Panc1 (cell line): ENCODE data around the gene PRKG1. TPM values are rescaled to one million over a fixed set of nuclear protein-coding genes. Genes with fewer than 3 reads are reported as not detected.

Experiments
- ATAC-seq: fragments of 200-7000 bp; cut with Tn5 transposase; 2 replicates; pipeline ENCODE4 v1.9.1; 2020; ENCODE audit warnings: mild to moderate bottlenecking, moderate library complexity
- BruUV-seq: library from RNA; stranded (reverse); fragments of 400-500 nt; replicated peaks from 2 replicates; lab custom pipeline; 2021; lab: Mats Ljungman, UMichigan
- CTCF ChIA-PET: fragments of 300-600 bp; sonication (Branson Sonifier 250); formaldehyde crosslinking; loops from one replicate; lab custom pipeline; 2022; ENCODE audit warnings: antibody characterized with exemption; lab: Charles Lee
- POLR2A ChIA-PET: fragments of 300-600 bp; sonication (Branson Sonifier 250); formaldehyde crosslinking; loops from one replicate; lab custom pipeline; 2022; ENCODE audit warnings: antibody characterized with exemption; lab: Charles Lee
- DNase-seq: peaks from one replicate; pipeline ENCODE4 v3.0.0-alpha.2; 2010; ENCODE audit warnings: low read depth, low spot score
- H3K27ac ChIP-seq: 2 replicates; pipeline ENCODE4 v1.5.1; 2011; ENCODE audit warnings: mild to moderate bottlenecking, low read length, inconsistent platforms
- H3K27me3 ChIP-seq: fragments of 200-500 bp; sonication (Bioruptor generic); 2 replicates; pipeline ENCODE4 v1.6.0; 2014; ENCODE audit warnings: low read length, inconsistent platforms; ENCODE audit not compliant: control insufficient read depth, insufficient read depth
- H3K36me3 ChIP-seq: fragments of 200-500 bp; sonication (Bioruptor generic); 2 replicates; pipeline ENCODE4 v1.5.1; 2014; ENCODE audit warnings: inconsistent platforms, mild to moderate bottlenecking, low read length, moderate library complexity; ENCODE audit not compliant: control insufficient read depth, insufficient read depth
- H3K4me1 ChIP-seq: 2 replicates; pipeline ENCODE4 v1.5.1; 2011; ENCODE audit warnings: inconsistent platforms, mild to moderate bottlenecking, low read length, moderate library complexity; ENCODE audit not compliant: control insufficient read depth, insufficient read depth
- H3K4me3 ChIP-seq, 2 experiments: 2 replicates each; pipeline ENCODE4 v1.5.1; 2011 to 2012; ENCODE audit warnings: low read depth in 2 of 2, low read length in 2 of 2, mild to moderate bottlenecking in 2 of 2, inconsistent platforms in 1 of 2, moderate library complexity in 1 of 2
- H3K9me3 ChIP-seq: fragments of 200-500 bp; sonication (Bioruptor generic); 2 replicates; pipeline ENCODE4 v1.5.1; 2014; ENCODE audit warnings: low read depth, mild to moderate bottlenecking, inconsistent platforms, low read length, moderate library complexity; ENCODE audit not compliant: control insufficient read depth, insufficient read depth
- CTCF ChIP-seq: fragments of 450-650 bp; IDR thresholded peaks from 2 replicates; pipeline ENCODE4 v1.5.1; 2017; ENCODE audit warnings: mild to moderate bottlenecking
- POLR2AphosphoS5 ChIP-seq: IDR thresholded peaks from 2 replicates; pipeline ENCODE4 v1.6.1; 2012; ENCODE audit warnings: mild to moderate bottlenecking, low read depth, low read length, moderate library complexity
- REST ChIP-seq, 2 experiments: IDR thresholded peaks; 2 replicates each; pipeline ENCODE4 v1.6.1; 2011 to 2012; ENCODE audit warnings: low read depth in 2 of 2, control low read depth in 1 of 2, low read length in 1 of 2, mild to moderate bottlenecking in 1 of 2, moderate library complexity in 1 of 2; ENCODE audit not compliant: insufficient read depth in 1 of 2
- SIN3A ChIP-seq: IDR thresholded peaks from 2 replicates; pipeline ENCODE4 v1.6.1; 2012; ENCODE audit warnings: low read depth, mild to moderate bottlenecking, low read length, moderate library complexity, borderline replicate concordance; ENCODE audit not compliant: insufficient read depth
- TCF7L2 ChIP-seq: IDR thresholded peaks from 2 replicates; pipeline ENCODE4 v1.6.1; 2011; ENCODE audit warnings: mild to moderate bottlenecking, low read depth, low read length, inconsistent platforms
- in situ Hi-C: cut with HindIII; loops from 2 replicates; pipeline ENCODE4 v1.10.0; 2016; ENCODE audit warnings: low sequenced_read_pairs, low pct_unique_long_range_greater_than_20kb
- intact Hi-C: fragments of 100-400 bp; cut with micrococcal nuclease; formaldehyde crosslinking; loops from one replicate; pipeline ENCODE4 v1.10.0; 2022; ENCODE audit not compliant: unreplicated experiment
- total RNA-seq: library from RNA; stranded (reverse); gene quantifications from one replicate; pipeline ENCODE4 v1.2.1, GENCODE V29; 2021; ENCODE audit not compliant: unreplicated experiment

The PRKG1 gene
- total RNA-seq, 1 experiment from 2014 or later, result 0.92 TPM

DNA sequence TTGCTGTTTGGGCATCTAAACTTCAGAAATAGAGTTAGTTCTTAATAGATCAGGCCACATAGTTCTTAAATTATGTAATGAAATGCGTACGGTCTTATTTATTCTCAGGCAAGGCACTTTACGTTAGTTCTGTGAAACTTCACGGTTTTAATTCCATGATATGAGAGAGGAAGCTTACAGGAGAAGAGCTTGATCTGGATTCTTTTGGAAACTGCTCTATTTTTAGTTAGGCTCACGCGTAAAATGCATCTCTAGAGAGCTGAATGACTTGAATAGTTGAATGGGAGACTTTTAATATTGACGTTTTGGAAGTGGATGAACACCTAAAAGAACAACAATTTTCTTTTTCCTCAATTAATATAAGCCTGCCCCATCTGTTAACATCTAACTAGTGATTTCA lies 71.1 kb downstream of the PRKG1 start:
- no peaks in the 10 kb centered on the region; the same call in 1 of the 2 replicates for H3K36me3 ChIP-seq
- intact Hi-C loops (no loop called here), in situ Hi-C loops (no loop called here)
- no peaks in the 10 kb centered on the region for H3K4me1 ChIP-seq
- no peak for ATAC-seq
- no TSS peak for BruUV-seq
- H3K9me3 ChIP-seq, result no peaks in the 10 kb centered on the region
- ChIA-PET POLR2A (no interaction called here), CTCF (interaction anchor here (0.6 kb wide), 1 partner anchor 10 kb away, joined by 6 read pairs; no protein-coding TSS in a partner anchor)
- no peak overlapping the region for H3K4me3 ChIP-seq
- no peak for DNase-seq
- no peak overlapping the region for H3K27ac ChIP-seq
- TF ChIP-seq POLR2AphosphoS5 (no peak), REST (IDR thresholded peaks at IDR 0.05; ENCODE audit: insufficient read depth in 1 of 2, low read depth in 2 of 2, low read length in 1 of 2) (no peak), SIN3A (no peak), TCF7L2 (no peak), CTCF (no peak)
- no peaks in the 10 kb centered on the region for H3K27me3 ChIP-seq

- ATAC-seq (no peak), DNase-seq (no peak)
- intact Hi-C loops, result no loop called here
- CTCF ChIA-PET, result no interaction called here
- no peaks in the 10 kb centered on the region for H3K4me1 ChIP-seq
- in situ Hi-C loops, result no loop called here
- H3K4me3 ChIP-seq, result no peak overlapping the region
- no peaks in the 10 kb centered on the region for H3K36me3 ChIP-seq
- TF ChIP-seq TCF7L2 (no peak), REST (IDR thresholded peaks at IDR 0.05; ENCODE audit: insufficient read depth in 1 of 2, low read depth in 2 of 2, low read length in 1 of 2) (no peak), POLR2AphosphoS5 (no peak), CTCF (no peak), SIN3A (no peak)
- no peaks in the 10 kb centered on the region for H3K9me3 ChIP-seq
- H3K27ac ChIP-seq, result no peak overlapping the region
- POLR2A ChIA-PET, result no interaction called here
- H3K27me3 ChIP-seq, result no peaks in the 10 kb centered on the region
- BruUV-seq, result no TSS peak
Measured at GRCh38 chr10:51147644-51148399, 73.5 kb downstream of the PRKG1 start.
